Loucy (cell line): Measurements from ENCODE around the gene STPG4.

Experiments used
- H2AFZ ChIP-seq: fragments of 200-600 bp; sonication (generic); 2 replicates; pipeline ENCODE4 v1.6.0; 2016; ENCODE audit warnings: antibody characterized with exemption, mild to moderate bottlenecking, low read length, moderate library complexity
- H3F3A ChIP-seq: fragments of 200-600 bp; 2 replicates; pipeline ENCODE4 v1.6.0; 2016; ENCODE audit warnings: antibody characterized with exemption, low read depth, mild to moderate bottlenecking
- H3K27me3 ChIP-seq: fragments of 200-600 bp; sonication (generic); 2 replicates; pipeline ENCODE4 v1.6.1; 2014; ENCODE audit warnings: low read length, mild to moderate bottlenecking; ENCODE audit not compliant: insufficient read depth, poor library complexity, severe bottlenecking
- H3K36me3 ChIP-seq: fragments of 200-600 bp; sonication (generic); 2 replicates; pipeline ENCODE4 v1.6.1; 2016; ENCODE audit warnings: low read length; ENCODE audit not compliant: insufficient read depth
- H3K4me1 ChIP-seq: fragments of 200-600 bp; sonication (generic); 2 replicates; pipeline ENCODE4 v1.5.1; 2014; ENCODE audit warnings: low read length, mild to moderate bottlenecking; ENCODE audit not compliant: insufficient read depth, poor library complexity, severe bottlenecking
- H3K4me2 ChIP-seq: fragments of 200-600 bp; sonication (generic); 2 replicates; pipeline ENCODE4 v1.6.0; 2014; ENCODE audit warnings: antibody characterized with exemption, low read length, low read depth, mild to moderate bottlenecking; ENCODE audit not compliant: poor library complexity, severe bottlenecking
- H3K4me3 ChIP-seq: fragments of 200-600 bp; sonication (generic); 2 replicates; pipeline ENCODE4 v1.5.1; 2014; ENCODE audit warnings: low read length, mild to moderate bottlenecking, mixed read lengths; ENCODE audit not compliant: poor library complexity, severe bottlenecking
- H3K79me2 ChIP-seq: fragments of 200-600 bp; sonication (generic); 2 replicates; pipeline ENCODE4 v1.6.1; 2014; ENCODE audit warnings: low read length; ENCODE audit not compliant: insufficient read depth
- H3K9ac ChIP-seq: fragments of 200-600 bp; sonication (generic); 2 replicates; pipeline ENCODE4 v1.6.0; 2014; ENCODE audit warnings: mild to moderate bottlenecking, low read depth, low read length, moderate library complexity; ENCODE audit not compliant: poor library complexity, severe bottlenecking
- H3K9me2 ChIP-seq: fragments of 200-600 bp; sonication (generic); replicated peaks from 2 replicates; pipeline ENCODE4 v1.6.1; 2016; ENCODE audit warnings: low read depth, low read length, mixed read lengths
- H3K9me3 ChIP-seq: fragments of 200-600 bp; sonication (generic); 2 replicates; pipeline ENCODE4 v1.6.1; 2014; ENCODE audit warnings: mild to moderate bottlenecking, antibody characterized with exemption, low read length, low read depth; ENCODE audit not compliant: insufficient read depth
- H4K20me1 ChIP-seq: fragments of 200-600 bp; sonication (generic); 2 replicates; pipeline ENCODE4 v1.6.0; 2014; ENCODE audit warnings: antibody characterized with exemption, low read length, mild to moderate bottlenecking; ENCODE audit not compliant: insufficient read depth, poor library complexity, severe bottlenecking
- CTCF ChIP-seq: fragments of 200-600 bp; sonication (generic); conservative IDR thresholded peaks from 2 replicates; pipeline ENCODE4 v1.5.1; 2014; ENCODE audit warnings: mild to moderate bottlenecking, antibody characterized with exemption, low read length
- EZH2phosphoT487 ChIP-seq: fragments of 200-600 bp; IDR thresholded peaks from 2 replicates; pipeline ENCODE4 v1.6.1; 2018; ENCODE audit warnings: antibody characterized with exemption, mild to moderate bottlenecking, moderate library complexity, borderline replicate concordance

Gene STPG4

GRCh38 chr2:47040651-47041050 lies 114.5 kb downstream of the STPG4 start:
- no peaks in the 10 kb centered on the region for H3K79me2 ChIP-seq
- H4K20me1 ChIP-seq = no peaks in the 10 kb centered on the region
- H3K9ac ChIP-seq = no peak overlapping the region
- peaks cover 16% of the 10 kb centered on the region for H3K4me1 ChIP-seq
- H3K36me3 ChIP-seq = no peaks in the 10 kb centered on the region; the same call in 1 of the 2 replicates
- no peak overlapping the region for H3K4me3 ChIP-seq
- no peak for TF ChIP-seq EZH2phosphoT487
- no peak for TF ChIP-seq CTCF
- H3K9me2 ChIP-seq = no peaks in the 10 kb centered on the region
- H3K4me2 ChIP-seq = no peak overlapping the region
- H3K27me3 ChIP-seq = no peaks in the 10 kb centered on the region
- no peaks in the 10 kb centered on the region for H3F3A ChIP-seq
- no peak overlapping the region for H2AFZ ChIP-seq
- H3K9me3 ChIP-seq = no peaks in the 10 kb centered on the region

- TF ChIP-seq CTCF (no peak), EZH2phosphoT487 (no peak)
- H3F3A ChIP-seq = no peaks in the 10 kb centered on the region
Measured at GRCh38 chr2:47039913-47040562, 115.1 kb downstream of the STPG4 start.

GRCh38 chr2:47039489-47039870 lies 115.6 kb downstream of the STPG4 start:
- Histone ChIP-seq H3K79me2 (no peaks in the 10 kb centered on the region), H3K4me2 (no peak overlapping the region), H3K36me3 (no peaks in the 10 kb centered on the region), H3K27me3 (no peaks in the 10 kb centered on the region), H3F3A (no peaks in the 10 kb centered on the region), H3K9me3 (no peaks in the 10 kb centered on the region), H3K4me3 (no peak overlapping the region), H2AFZ (no peak overlapping the region), H3K4me1 (peaks cover 20% of the 10 kb centered on the region), H4K20me1 (no peaks in the 10 kb centered on the region), H3K9me2 (no peaks in the 10 kb centered on the region), H3K9ac (no peak overlapping the region)
- TF ChIP-seq EZH2phosphoT487 (no peak), CTCF (no peak)

More at GRCh38 chr2:47039913-47040562, 115.1 kb downstream of the STPG4 start:
- Histone ChIP-seq H3K79me2 (no peaks in the 10 kb centered on the region), H3K36me3 (no peaks in the 10 kb centered on the region), H4K20me1 (no peaks in the 10 kb centered on the region), H3K4me1 (peaks cover 20% of the 10 kb centered on the region), H3K4me3 (no peak overlapping the region), H2AFZ (no peak overlapping the region), H3K4me2 (no peak overlapping the region), H3K9me2 (no peaks in the 10 kb centered on the region), H3K9me3 (no peaks in the 10 kb centered on the region), H3K27me3 (no peaks in the 10 kb centered on the region), H3K9ac (no peak overlapping the region)
